ENCODE measurements around the gene GPC4. TPM values are rescaled to one million over a fixed set of nuclear protein-coding genes. Genes with fewer than 3 reads are reported as not detected.

Gene GPC4
- total RNA-seq, 1 experiment from 2014 or later, result 1.4 TPM

- TF ChIP-seq CTCF (IDR thresholded peaks at IDR 0.05), result no peak
- TF ChIP-seq, protein P1, sequence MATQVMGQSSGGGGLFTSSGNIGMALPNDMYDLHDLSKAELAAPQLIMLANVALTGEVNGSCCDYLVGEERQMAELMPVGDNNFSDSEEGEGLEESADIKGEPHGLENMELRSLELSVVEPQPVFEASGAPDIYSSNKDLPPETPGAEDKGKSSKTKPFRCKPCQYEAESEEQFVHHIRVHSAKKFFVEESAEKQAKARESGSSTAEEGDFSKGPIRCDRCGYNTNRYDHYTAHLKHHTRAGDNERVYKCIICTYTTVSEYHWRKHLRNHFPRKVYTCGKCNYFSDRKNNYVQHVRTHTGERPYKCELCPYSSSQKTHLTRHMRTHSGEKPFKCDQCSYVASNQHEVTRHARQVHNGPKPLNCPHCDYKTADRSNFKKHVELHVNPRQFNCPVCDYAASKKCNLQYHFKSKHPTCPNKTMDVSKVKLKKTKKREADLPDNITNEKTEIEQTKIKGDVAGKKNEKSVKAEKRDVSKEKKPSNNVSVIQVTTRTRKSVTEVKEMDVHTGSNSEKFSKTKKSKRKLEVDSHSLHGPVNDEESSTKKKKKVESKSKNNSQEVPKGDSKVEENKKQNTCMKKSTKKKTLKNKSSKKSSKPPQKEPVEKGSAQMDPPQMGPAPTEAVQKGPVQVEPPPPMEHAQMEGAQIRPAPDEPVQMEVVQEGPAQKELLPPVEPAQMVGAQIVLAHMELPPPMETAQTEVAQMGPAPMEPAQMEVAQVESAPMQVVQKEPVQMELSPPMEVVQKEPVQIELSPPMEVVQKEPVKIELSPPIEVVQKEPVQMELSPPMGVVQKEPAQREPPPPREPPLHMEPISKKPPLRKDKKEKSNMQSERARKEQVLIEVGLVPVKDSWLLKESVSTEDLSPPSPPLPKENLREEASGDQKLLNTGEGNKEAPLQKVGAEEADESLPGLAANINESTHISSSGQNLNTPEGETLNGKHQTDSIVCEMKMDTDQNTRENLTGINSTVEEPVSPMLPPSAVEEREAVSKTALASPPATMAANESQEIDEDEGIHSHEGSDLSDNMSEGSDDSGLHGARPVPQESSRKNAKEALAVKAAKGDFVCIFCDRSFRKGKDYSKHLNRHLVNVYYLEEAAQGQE (IDR thresholded peaks at IDR 0.05; ENCODE audit: insufficient read depth in 1 of 2, low read depth in 2 of 2, low read length in 1 of 2), result no peak
- TF ChIP-seq TCF7L2 (IDR thresholded peaks at IDR 0.05; ENCODE audit: low read depth, low read length), result no peak
- no peak for TF ChIP-seq POLR2AphosphoS5 (IDR thresholded peaks at IDR 0.05; ENCODE audit: low read depth, low read length)
- no peak for TF ChIP-seq SIN3A (IDR thresholded peaks at IDR 0.05; ENCODE audit: borderline replicate concordance, insufficient read depth, low read depth, low read length)
- BruUV-seq (replicated peaks), result no TSS peak
- H3K27ac ChIP-seq (ENCODE audit: low read length), result no peak overlapping the region
- no peaks in the 10 kb centered on the region for H3K36me3 ChIP-seq (ENCODE audit: control insufficient read depth, insufficient read depth, low read length)
- CTCF ChIA-PET, result no interaction called here
- no peaks in the 10 kb centered on the region for H3K9me3 ChIP-seq (ENCODE audit: control insufficient read depth, insufficient read depth, low read depth, low read length)
- POLR2A ChIA-PET, result no interaction called here
- in situ Hi-C loops (cut with HindIII; ENCODE audit: low pct_unique_long_range_greater_than_20kb, low sequenced_read_pairs) (no loop called here), intact Hi-C loops (cut with micrococcal nuclease; ENCODE audit: unreplicated experiment) (no loop called here)
- no peak for DNase-seq (ENCODE audit: low read depth, low spot score)
- H3K4me1 ChIP-seq (ENCODE audit: control insufficient read depth, insufficient read depth, low read length), result no peaks in the 10 kb centered on the region
- ATAC-seq, result no peak
- no peak overlapping the region for H3K4me3 ChIP-seq (ENCODE audit: low read depth in 2 of 2, low read length in 2 of 2)
- no peaks in the 10 kb centered on the region for H3K27me3 ChIP-seq (ENCODE audit: control insufficient read depth, insufficient read depth, low read length)
Measured at GRCh38 chrX:133273180-133273579, 142.1 kb downstream of the GPC4 start.

DNA sequence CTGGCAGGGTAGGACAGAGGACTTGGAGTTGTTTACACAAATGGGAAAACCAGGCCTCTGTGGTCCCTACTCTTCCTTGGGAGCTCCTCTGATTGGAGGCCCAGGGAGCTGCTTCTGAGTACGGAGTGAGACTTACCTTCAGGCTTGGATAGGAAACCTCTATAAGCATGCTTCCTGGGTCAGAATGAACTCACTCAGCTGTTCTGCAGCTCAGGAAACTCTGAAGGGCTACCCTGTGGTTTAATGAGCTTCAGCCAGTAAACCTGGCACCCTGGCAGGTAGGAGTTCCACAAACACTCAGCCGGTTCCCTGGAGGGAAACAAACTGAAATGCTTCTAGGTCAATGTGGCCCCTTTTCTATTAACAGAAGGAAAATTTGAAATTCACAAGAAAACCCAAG lies 146.1 kb downstream of the GPC4 start:
- in situ Hi-C loops (cut with HindIII; ENCODE audit: low pct_unique_long_range_greater_than_20kb, low sequenced_read_pairs) (no loop called here), intact Hi-C loops (cut with micrococcal nuclease; ENCODE audit: unreplicated experiment) (no loop called here)
- Histone ChIP-seq H3K27me3 (ENCODE audit: control insufficient read depth, insufficient read depth, low read length) (no peaks in the 10 kb centered on the region), H3K9me3 (ENCODE audit: control insufficient read depth, insufficient read depth, low read depth, low read length) (no peaks in the 10 kb centered on the region), H3K4me3 (ENCODE audit: low read depth in 2 of 2, low read length in 2 of 2) (no peak overlapping the region), H3K27ac (ENCODE audit: low read length) (no peak overlapping the region), H3K36me3 (ENCODE audit: control insufficient read depth, insufficient read depth, low read length) (no peaks in the 10 kb centered on the region), H3K4me1 (ENCODE audit: control insufficient read depth, insufficient read depth, low read length) (peaks cover 4% of the 10 kb centered on the region; the same call in 1 of the 2 replicates)
- CTCF ChIA-PET, result no interaction called here
- no TSS peak for BruUV-seq (replicated peaks)
- POLR2A ChIA-PET, result no interaction called here
- DNase-seq (ENCODE audit: low read depth, low spot score) (no peak), ATAC-seq (no peak)
- TF ChIP-seq TCF7L2 (IDR thresholded peaks at IDR 0.05; ENCODE audit: low read depth, low read length) (no peak), CTCF (IDR thresholded peaks at IDR 0.05) (no peak), SIN3A (IDR thresholded peaks at IDR 0.05; ENCODE audit: borderline replicate concordance, insufficient read depth, low read depth, low read length) (no peak), POLR2AphosphoS5 (IDR thresholded peaks at IDR 0.05; ENCODE audit: low read depth, low read length) (no peak)
- TF ChIP-seq, protein P1 (IDR thresholded peaks at IDR 0.05; ENCODE audit: insufficient read depth in 1 of 2, low read depth in 2 of 2, low read length in 1 of 2), result no peak
